Measurements from ENCODE around the gene ALX1.

- no peak for TF ChIP-seq POLR2A (IDR thresholded peaks at IDR 0.05; ENCODE audit: low read length)
- TF ChIP-seq GATA1 (IDR thresholded peaks at IDR 0.05; ENCODE audit: low read depth, low read length), result no peak
Observed at GRCh38 chr12:85260447-85260846, 19.6 kb upstream of the ALX1 start.
